GM12864 (cell line): Measurements from ENCODE around the gene FUT4.
A peak's percentile ranks its signal among the peaks of the same experiment; 100 is the strongest.

Experiments
- DNase-seq: peaks from one replicate; pipeline ENCODE4 v3.0.0-alpha.2; 2011; ENCODE audit warnings: low read depth
- H3K4me3 ChIP-seq: 2 replicates; pipeline ENCODE4 v1.5.1; 2011; ENCODE audit warnings: mild to moderate bottlenecking, low read depth, low read length, control low read depth
- CTCF ChIP-seq: IDR thresholded peaks from 2 replicates; pipeline ENCODE4 v1.5.1; 2011; ENCODE audit warnings: low read depth, mild to moderate bottlenecking, moderate library complexity, low read length, control low read depth, inconsistent platforms; ENCODE audit errors: missing control alignments

The FUT4 gene

GRCh38 chr11:94533206-94533605 lies 10.5 kb upstream of the FUT4 start:
- no peak for DNase-seq
- no peak for TF ChIP-seq CTCF
- no peak overlapping the region for H3K4me3 ChIP-seq

- H3K4me3 ChIP-seq: no peak overlapping the region
- TF ChIP-seq CTCF: no peak
- DNase-seq: no peak
Observed at GRCh38 chr11:94533696-94534630, 9.8 kb upstream of the FUT4 start.

- no peak overlapping the region for H3K4me3 ChIP-seq
- no peak for TF ChIP-seq CTCF
- DNase-seq: no peak
Observed at GRCh38 chr11:94536386-94536785, 7.3 kb upstream of the FUT4 start.

- DNase-seq: no peak
- no peak for TF ChIP-seq CTCF
Observed at GRCh38 chr11:94537031-94537600, 6.6 kb upstream of the FUT4 start.

GRCh38 chr11:94539420-94539819 lies 4.3 kb upstream of the FUT4 start:
- no peak overlapping the region for H3K4me3 ChIP-seq
- TF ChIP-seq CTCF: no peak
- DNase-seq: no peak

More at GRCh38 chr11:94537031-94537600, 6.6 kb upstream of the FUT4 start:
- H3K4me3 ChIP-seq: no peak overlapping the region

GRCh38 chr11:94544646-94545263 lies 1.0 kb downstream of the FUT4 start:
- no peak for TF ChIP-seq CTCF
- peak overlapping the region; percentile 76 for H3K4me3 ChIP-seq
- DNase-seq: no peak
